GM21528 (cell line): ENCODE measurements around the gene SUSD1.

ENCODE experiments used
- ATAC-seq: cut with Tn5 transposase; IDR thresholded peaks from one replicate; pipeline ENCODE4 v1.9.1; 2021; ENCODE audit warnings: mild to moderate bottlenecking, moderate library complexity; ENCODE audit not compliant: unreplicated experiment, low FRiP score

Gene SUSD1

GRCh38 chr9:112000743-112001142 is 174.4 kb downstream of the SUSD1 start:
- ATAC-seq: no peak

GRCh38 chr9:111999319-111999718 is 175.8 kb downstream of the SUSD1 start:
- ATAC-seq: no peak

- no peak for ATAC-seq
Measured at GRCh38 chr9:111997831-111998230, 177.3 kb downstream of the SUSD1 start.

GRCh38 chr9:111994831-111995458 is 180.2 kb downstream of the SUSD1 start:
- peak; percentile 49 for ATAC-seq

- ATAC-seq: no peak
Measured at GRCh38 chr9:111993319-111993718, 181.8 kb downstream of the SUSD1 start.

GRCh38 chr9:111992523-111992922 is 182.6 kb downstream of the SUSD1 start:
- peak; percentile 88 for ATAC-seq

GRCh38 chr9:111991179-111991578 is 183.9 kb downstream of the SUSD1 start:
- no peak for ATAC-seq
